AG08395 (cell line): Measurements from ENCODE around the gene GRHL3.
A peak's percentile ranks its signal among the peaks of the same experiment; 100 is the strongest.

Source experiments
- DNase-seq: peaks from one replicate; pipeline ENCODE4 v3.0.0; 2012; ENCODE audit warnings: mixed read lengths, low spot score

GRHL3 gene

GRCh38 chr1:24373044-24373443 is 53.9 kb downstream of the GRHL3 start:
- no peak for DNase-seq

DNA sequence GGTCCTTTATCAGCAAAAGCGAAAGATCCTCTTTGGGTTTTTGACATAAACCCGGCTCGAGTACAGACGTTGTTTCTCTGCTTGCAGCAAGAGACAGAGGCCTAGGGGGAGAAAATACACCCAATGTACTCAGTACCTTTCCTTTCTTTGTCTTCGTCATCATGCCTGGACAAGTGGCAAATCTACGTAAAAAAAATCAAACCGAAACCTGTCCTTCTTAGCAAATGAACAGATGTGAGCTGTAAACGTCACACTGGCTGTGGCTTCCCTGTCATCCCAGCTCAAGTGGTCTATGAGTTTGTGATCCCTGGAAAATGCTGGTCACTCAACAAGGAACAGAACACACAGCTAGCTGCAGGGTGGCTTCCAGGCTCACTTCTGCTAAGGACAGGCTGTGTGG is 54.6 kb downstream of the GRHL3 start:
- DNase-seq, result no peak

- no peak for DNase-seq
Measured at GRCh38 chr1:24374891-24375786, 56.0 kb downstream of the GRHL3 start.

DNA sequence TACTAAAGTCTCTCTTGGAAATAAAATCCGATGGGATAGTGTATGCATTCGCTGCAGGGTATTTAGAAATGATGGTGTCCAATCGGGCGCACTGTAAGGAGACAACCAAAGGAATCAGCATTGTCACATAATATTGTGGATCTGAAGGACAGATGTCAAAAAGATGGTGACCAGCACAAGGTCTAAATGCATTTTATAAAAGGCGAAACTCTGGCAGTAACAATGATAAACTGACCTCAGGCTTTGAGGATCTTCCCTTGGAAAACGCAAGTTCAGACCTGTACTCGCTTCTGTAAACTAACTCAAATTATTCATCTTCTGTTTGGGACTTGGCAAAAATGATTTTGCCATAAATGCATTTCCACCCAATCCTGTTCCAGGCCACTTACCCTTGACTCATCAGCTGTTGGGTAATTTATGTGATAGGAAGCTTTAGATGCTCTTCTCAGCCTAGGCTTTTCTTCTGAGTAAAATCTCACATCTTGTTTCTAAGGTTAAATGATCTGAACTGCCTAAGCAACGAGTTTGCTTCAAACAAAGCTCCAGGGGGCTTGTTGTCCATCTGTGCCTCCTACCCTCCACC is 60.7 kb downstream of the GRHL3 start:
- DNase-seq, result peak; percentile 61

GRCh38 chr1:24380508-24380907 is 61.4 kb downstream of the GRHL3 start:
- no peak for DNase-seq

DNA sequence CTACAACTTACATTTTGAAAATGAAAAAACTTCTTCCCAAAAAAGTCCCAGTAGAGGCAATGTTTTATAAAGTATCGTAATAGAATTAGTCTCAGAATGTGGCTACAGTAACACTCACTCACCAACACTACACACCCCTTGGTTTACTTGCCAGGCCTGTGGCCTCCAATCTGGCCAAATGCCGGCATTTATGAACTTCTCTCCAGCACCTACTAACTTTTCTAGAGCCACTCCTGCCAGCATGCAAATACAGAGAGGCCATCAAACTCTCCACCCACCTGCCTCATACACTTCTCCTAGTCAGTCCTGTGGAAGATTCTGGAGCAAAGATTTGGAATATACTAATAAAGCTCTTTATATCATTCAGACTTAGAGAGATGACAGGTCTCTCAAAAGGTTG is 62.1 kb downstream of the GRHL3 start:
- no peak for DNase-seq

DNA sequence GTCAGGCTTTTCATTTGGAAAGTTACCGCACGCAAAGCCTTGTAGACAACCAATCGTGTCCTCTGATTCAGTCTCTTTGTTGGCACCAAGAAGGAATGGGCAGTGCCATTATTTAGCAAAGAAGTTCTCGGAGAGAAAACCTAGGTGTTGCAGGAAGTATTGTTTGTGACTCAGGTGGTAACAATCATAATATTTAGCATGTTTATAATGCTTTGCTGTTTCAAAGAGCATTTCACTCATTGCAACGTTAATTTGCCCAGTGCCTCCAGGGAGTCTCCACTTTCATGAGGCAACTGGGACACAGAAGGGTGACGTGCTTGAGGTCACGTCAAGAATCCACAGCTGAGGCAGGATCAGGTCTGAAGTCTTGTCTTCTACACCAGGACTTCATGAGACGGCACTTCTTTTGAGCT is 63.0 kb downstream of the GRHL3 start:
- DNase-seq, result no peak

- DNase-seq, result no peak
Measured at GRCh38 chr1:24383381-24383940, 64.3 kb downstream of the GRHL3 start.

GRCh38 chr1:24384251-24385090 is 65.3 kb downstream of the GRHL3 start:
- peak; percentile 68 for DNase-seq

DNA sequence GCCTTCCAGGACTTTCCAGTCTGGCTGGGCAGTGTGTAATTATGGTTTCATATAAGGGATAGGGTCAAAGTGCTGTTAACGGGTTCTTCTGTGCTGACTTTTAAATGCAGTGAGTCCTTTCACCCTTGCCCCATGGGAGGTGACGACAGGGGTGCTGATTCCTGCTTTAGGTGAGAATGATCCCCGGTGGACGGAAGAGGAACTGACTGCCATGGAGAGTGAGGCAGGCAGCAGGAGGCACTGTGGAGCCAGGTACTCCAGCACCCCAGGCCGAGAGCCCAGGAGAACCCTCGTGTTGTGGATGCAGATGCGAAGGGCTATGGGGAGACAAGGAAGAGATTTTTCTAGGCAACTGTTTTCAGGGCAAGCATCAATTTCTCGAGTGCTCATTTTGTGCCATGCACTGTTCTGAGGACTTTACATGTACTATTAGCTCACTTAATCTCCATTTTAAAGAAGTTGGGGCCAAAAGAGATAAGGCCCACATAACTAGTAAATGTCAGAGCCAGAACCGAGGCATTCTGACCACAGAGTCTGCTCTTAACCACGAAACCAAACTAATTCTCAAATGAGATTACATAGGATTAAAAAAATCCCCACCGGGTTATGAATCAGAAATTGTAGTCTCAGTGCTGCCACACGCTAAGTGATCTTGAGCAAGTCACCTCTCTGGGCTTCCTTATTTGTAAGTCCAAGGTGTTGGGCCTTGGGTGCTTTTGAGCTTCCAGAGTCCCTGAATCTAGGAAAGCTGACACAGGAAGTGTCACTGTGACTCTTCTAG is 66.2 kb downstream of the GRHL3 start:
- DNase-seq, result no peak

- DNase-seq, result no peak
Measured at GRCh38 chr1:24386241-24386640, 67.1 kb downstream of the GRHL3 start.

GRCh38 chr1:24386931-24387330 is 67.8 kb downstream of the GRHL3 start:
- no peak for DNase-seq

DNA sequence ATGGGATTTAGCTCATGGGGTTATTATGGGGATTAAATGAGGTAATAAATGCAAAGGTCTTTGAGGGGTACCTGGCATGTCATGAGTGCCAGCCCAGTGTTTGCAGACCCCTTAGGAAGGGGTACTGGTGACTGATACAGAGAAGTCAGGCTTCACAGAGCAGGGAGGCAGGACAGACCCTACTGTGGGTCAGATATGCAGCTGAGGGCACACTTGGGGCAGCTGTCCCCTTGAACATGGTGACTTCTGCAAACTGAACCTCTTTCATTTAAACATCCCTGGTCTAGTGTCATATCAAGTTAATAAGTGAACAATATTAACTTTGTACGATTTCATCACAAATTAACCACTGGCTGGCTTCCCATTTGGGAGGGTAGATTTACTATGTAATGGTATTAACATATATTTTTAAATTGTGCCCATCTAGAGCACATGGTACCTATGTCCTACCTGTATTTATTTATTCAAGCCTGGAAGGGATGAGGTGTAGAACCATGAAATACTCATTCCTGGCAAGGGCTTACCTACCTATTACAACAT is 68.5 kb downstream of the GRHL3 start:
- DNase-seq, result no peak

DNA sequence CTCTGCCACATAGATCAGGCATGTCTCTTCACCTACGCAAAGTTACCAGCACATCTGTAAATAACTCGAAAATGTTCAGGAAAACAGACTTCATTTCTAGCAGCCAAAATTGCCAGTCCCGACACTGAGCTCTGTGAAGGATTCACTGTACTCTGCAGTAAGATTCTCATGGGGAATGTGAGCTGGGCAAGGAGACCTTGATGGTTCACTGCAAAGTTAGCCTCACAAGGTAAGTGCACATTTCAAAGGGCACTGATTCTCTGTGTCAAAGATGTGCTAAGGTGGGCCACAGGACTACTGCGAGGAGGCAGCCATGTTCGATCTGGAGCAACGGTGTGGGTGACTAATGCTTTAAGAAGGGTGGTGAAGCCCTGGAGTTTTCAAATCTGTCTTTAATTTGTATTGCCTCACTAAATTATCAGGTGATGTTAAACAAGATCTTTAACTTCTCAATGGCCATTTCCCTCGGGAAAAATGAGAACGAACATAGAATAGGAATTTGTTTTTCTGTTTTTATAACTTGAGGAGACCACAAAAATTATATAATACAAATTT is 69.3 kb downstream of the GRHL3 start:
- DNase-seq, result no peak

DNA sequence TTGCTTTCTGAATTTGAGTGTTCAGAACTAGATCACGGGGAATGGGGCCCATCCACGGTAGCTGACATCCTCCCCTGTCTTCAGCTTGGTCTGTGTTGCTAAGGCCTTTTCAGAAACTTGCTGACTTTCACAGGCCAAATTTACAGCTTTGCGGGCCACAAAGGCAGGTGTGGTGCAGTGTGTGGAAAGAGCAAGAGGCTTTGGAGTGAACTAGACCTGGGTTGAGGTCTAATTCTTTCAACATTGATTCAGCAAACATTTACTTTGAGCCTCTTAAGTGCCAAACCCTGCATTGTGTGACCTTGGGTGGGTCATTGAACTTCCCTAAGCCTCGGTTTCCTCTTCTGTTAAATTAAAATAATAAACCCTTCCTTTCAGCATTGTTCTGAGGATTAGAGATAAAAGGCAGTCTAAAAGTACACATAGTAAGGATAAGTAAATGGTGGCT is 70.1 kb downstream of the GRHL3 start:
- DNase-seq, result no peak

GRCh38 chr1:24390924-24391782 is 72.0 kb downstream of the GRHL3 start:
- DNase-seq, result peak; percentile 86

- DNase-seq, result peak; percentile 57
Measured at GRCh38 chr1:24391882-24392603, 72.9 kb downstream of the GRHL3 start.

GRCh38 chr1:24392604-24392946 is 73.4 kb downstream of the GRHL3 start:
- no peak for DNase-seq

DNA sequence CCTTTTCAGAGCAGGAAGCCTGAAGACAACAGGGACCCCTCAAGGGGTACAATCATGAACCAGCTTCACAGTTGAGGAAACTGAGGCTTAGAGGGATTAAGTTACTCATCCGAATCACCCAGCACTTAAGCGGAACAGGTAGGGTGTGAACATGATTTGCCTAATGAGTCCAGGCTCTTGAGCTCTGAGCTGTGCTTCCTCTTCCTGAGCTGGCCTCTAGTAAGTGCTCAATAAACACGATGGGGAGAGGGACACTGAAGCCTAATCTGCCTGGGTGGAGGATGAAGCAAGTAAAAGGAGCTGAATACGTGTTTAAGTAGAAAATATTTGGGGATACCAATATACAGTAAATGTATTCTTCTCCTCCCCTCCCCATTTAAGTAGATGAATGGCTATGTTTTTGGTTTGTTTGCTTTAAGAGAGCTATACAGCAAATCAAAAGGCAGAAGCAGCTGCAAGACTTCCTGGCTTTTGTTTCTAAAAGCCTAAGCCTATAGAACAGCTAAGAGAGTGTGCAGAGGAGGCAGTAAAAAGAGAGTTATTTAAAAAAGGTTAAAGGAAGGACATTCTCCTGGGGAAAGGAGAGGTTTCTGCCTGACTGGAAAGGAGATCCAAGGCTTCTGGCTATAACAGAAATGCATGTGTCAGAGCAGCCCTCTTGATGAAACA is 74.0 kb downstream of the GRHL3 start:
- no peak for DNase-seq
